WTC11 (cell line): ENCODE results near the gene RABL6.

Experiments used
- CTCF ChIP-seq: fragments of 200-600 bp; IDR thresholded peaks from 2 replicates; pipeline ENCODE4 v1.8.0; 2022; ENCODE audit warnings: antibody characterized with exemption
- ELF4 ChIP-seq: sonication (generic); formaldehyde crosslinking; IDR thresholded peaks from 2 replicates; pipeline ENCODE4 v1.8.1; 2022; ENCODE audit warnings: low read depth, mild to moderate bottlenecking, moderate library complexity, missing genetic modification reagents
- EMX1 ChIP-seq: fragments of 250-450 bp; sonication (Bioruptor Pico); IDR thresholded peaks from 2 replicates; pipeline ENCODE4 v1.8.0; 2021; ENCODE audit warnings: mild to moderate bottlenecking
- NR3C1 ChIP-seq: sonication (generic); formaldehyde crosslinking; conservative IDR thresholded peaks from 2 replicates; pipeline ENCODE4 v1.8.1; 2023; ENCODE audit warnings: low read depth, mild to moderate bottlenecking, missing genetic modification reagents
- TF ChIP-seq, protein P1 (sequence below): sonication (generic); formaldehyde crosslinking; IDR thresholded peaks from 2 replicates; pipeline ENCODE4 v1.8.1; 2023; ENCODE audit warnings: mild to moderate bottlenecking, missing genetic modification reagents, moderate library complexity

DNA sequence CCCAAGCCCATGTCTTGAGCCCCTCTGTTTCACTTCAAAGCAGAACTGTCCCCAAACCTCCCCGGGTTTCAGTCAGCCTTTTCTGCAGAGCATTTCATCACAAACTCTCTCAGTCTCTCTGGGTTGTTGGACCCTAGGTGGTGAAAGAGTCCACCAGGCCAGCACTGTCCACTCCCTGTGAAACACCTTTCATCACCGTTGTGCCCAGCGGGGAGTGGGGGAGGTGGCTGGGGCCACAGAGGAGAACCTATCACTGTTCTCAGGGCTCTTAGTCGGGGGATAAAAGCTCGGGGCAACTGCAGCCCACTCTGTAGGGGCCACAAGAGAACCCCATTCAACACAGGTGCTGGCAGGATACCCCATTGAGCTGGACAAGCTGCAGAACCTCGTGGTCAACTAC is 5.4 kb upstream of the RABL6 start:
- TF ChIP-seq ELF4 (CRISPR knock-in tag) (no peak), NR3C1 (CRISPR knock-in tag) (no peak), EMX1 (no peak), CTCF (no peak)
- TF ChIP-seq, protein P1, sequence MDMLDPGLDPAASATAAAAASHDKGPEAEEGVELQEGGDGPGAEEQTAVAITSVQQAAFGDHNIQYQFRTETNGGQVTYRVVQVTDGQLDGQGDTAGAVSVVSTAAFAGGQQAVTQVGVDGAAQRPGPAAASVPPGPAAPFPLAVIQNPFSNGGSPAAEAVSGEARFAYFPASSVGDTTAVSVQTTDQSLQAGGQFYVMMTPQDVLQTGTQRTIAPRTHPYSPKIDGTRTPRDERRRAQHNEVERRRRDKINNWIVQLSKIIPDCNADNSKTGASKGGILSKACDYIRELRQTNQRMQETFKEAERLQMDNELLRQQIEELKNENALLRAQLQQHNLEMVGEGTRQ (CRISPR knock-in tag): no peak
